BE2C (cell line): ENCODE measurements around the gene KCNJ5.

Experiments
- DNase-seq: peaks from one replicate; pipeline ENCODE4 v3.0.0-alpha.2; 2020
- H3K27me3 ChIP-seq: fragments of 250-450 bp; sonication (Bioruptor Pico); 2 replicates; pipeline ENCODE4 v1.5.1; 2020; ENCODE audit warnings: mild to moderate bottlenecking
- H3K36me3 ChIP-seq: fragments of 250-450 bp; sonication (Bioruptor Pico); 2 replicates; pipeline ENCODE4 v1.5.1; 2020; ENCODE audit warnings: mild to moderate bottlenecking
- H3K4me1 ChIP-seq: fragments of 250-450 bp; sonication (Bioruptor Pico); 2 replicates; pipeline ENCODE4 v1.5.1; 2020
- H3K4me3 ChIP-seq: 2 replicates; pipeline ENCODE4 v1.5.1; 2011; ENCODE audit warnings: low read depth, low read length
- H3K9me3 ChIP-seq: fragments of 250-450 bp; sonication (Bioruptor Pico); 2 replicates; pipeline ENCODE4 v1.5.1; 2020
- CTCF ChIP-seq: IDR thresholded peaks from 2 replicates; pipeline ENCODE4 v1.5.1; 2012; ENCODE audit warnings: mild to moderate bottlenecking, low read depth, low read length

Gene KCNJ5

GRCh38 chr11:128895526-128895925 lies 4.4 kb downstream of the KCNJ5 start:
- no peak overlapping the region for H3K4me3 ChIP-seq
- DNase-seq = no peak
- no peaks in the 10 kb centered on the region for H3K9me3 ChIP-seq
- TF ChIP-seq CTCF = no peak
- peaks cover 26% of the 10 kb centered on the region for H3K27me3 ChIP-seq
- H3K36me3 ChIP-seq = no peaks in the 10 kb centered on the region
- no peaks in the 10 kb centered on the region; the same call in 1 of the 2 replicates for H3K4me1 ChIP-seq

- DNase-seq = no peak
- Histone ChIP-seq H3K27me3 (peaks cover 23% of the 10 kb centered on the region), H3K9me3 (no peaks in the 10 kb centered on the region), H3K36me3 (no peaks in the 10 kb centered on the region), H3K4me1 (no peaks in the 10 kb centered on the region; the same call in 1 of the 2 replicates), H3K4me3 (no peak overlapping the region)
- no peak for TF ChIP-seq CTCF
Measured at GRCh38 chr11:128896356-128896755, 5.2 kb downstream of the KCNJ5 start.

- DNase-seq = no peak
- H3K4me3 ChIP-seq = no peak overlapping the region
- TF ChIP-seq CTCF = no peak
- no peaks in the 10 kb centered on the region for H3K9me3 ChIP-seq
- no peaks in the 10 kb centered on the region; the same call in 1 of the 2 replicates for H3K4me1 ChIP-seq
- peaks cover 30% of the 10 kb centered on the region for H3K27me3 ChIP-seq
- no peaks in the 10 kb centered on the region for H3K36me3 ChIP-seq
Measured at GRCh38 chr11:128897826-128898225, 6.7 kb downstream of the KCNJ5 start.

- Histone ChIP-seq H3K36me3 (no peaks in the 10 kb centered on the region), H3K4me3 (no peak overlapping the region), H3K9me3 (no peaks in the 10 kb centered on the region), H3K27me3 (peaks cover 36% of the 10 kb centered on the region), H3K4me1 (no peaks in the 10 kb centered on the region; the same call in 1 of the 2 replicates)
- no peak for TF ChIP-seq CTCF
- DNase-seq = no peak
Measured at GRCh38 chr11:128898580-128899344, 7.6 kb downstream of the KCNJ5 start.

- Histone ChIP-seq H3K27me3 (peaks cover 46% of the 10 kb centered on the region), H3K4me3 (no peak overlapping the region), H3K9me3 (no peaks in the 10 kb centered on the region), H3K36me3 (no peaks in the 10 kb centered on the region), H3K4me1 (no peaks in the 10 kb centered on the region)
- DNase-seq = no peak
- no peak for TF ChIP-seq CTCF
Measured at GRCh38 chr11:128900468-128900867, 9.3 kb downstream of the KCNJ5 start.

- H3K27me3 ChIP-seq = peaks cover 46% of the 10 kb centered on the region
- H3K4me1 ChIP-seq = no peaks in the 10 kb centered on the region
- H3K9me3 ChIP-seq = no peaks in the 10 kb centered on the region
- no peak for DNase-seq
- no peak overlapping the region for H3K4me3 ChIP-seq
- no peak for TF ChIP-seq CTCF
- no peaks in the 10 kb centered on the region for H3K36me3 ChIP-seq
Measured at GRCh38 chr11:128901653-128902514, 10.7 kb downstream of the KCNJ5 start.
